Activated naive CD8-positive, alpha-beta T cell treated with anti-CD3 and anti-CD28 coated beads, Interleukin-2, amount 10 ng/mL, durations not matched to agents 7 days and 5 days (primary cell): ENCODE measurements around the gene IL27RA. TPM values are rescaled to one million over a fixed set of nuclear protein-coding genes. Genes with fewer than 3 reads are reported as not detected.
"Not testable (repeated sequence)": the region's sequence is repeated elsewhere in the genome, so short reads cannot be mapped to it uniquely, and the experiment has no call there.

Source experiments
- ATAC-seq: fragments of 150-1000 bp; cut with Tn5 transposase; one replicate; pipeline ENCODE4 v1.10.0; 2021; ENCODE audit warnings: low read depth, moderate library complexity
- POLR2A ChIA-PET: fragments of 350-600 bp; sonication (Branson Sonifier 250); formaldehyde crosslinking; loops from one replicate; lab custom pipeline; 2021; ENCODE audit warnings: antibody characterized with exemption; lab: Charles Lee
- DNase-seq: peaks from one replicate; pipeline ENCODE4 v3.0.0; 2021
- H3K27ac Mint-ChIP-seq: one replicate; pipeline ENCODE4 v1.8.0; 2022; ENCODE audit warnings: mild to moderate bottlenecking, mixed read lengths
- H3K27me3 Mint-ChIP-seq: one replicate; pipeline ENCODE4 v1.8.0; 2022; ENCODE audit warnings: mild to moderate bottlenecking, moderate library complexity, mixed read lengths
- H3K36me3 Mint-ChIP-seq: one replicate; pipeline ENCODE4 v1.8.0; 2021; ENCODE audit warnings: mild to moderate bottlenecking, mixed read lengths
- H3K4me1 Mint-ChIP-seq: one replicate; pipeline ENCODE4 v1.8.0; 2021; ENCODE audit warnings: mixed read lengths
- H3K4me3 Mint-ChIP-seq: one replicate; pipeline ENCODE4 v1.8.0; 2022; ENCODE audit warnings: mild to moderate bottlenecking, moderate library complexity, mixed read lengths
- H3K9me3 Mint-ChIP-seq: one replicate; pipeline ENCODE4 v1.8.0; 2021; ENCODE audit warnings: mixed read lengths
- total RNA-seq, 2 experiments: library from RNA; stranded (reverse); gene quantifications; one replicate each; pipeline ENCODE4 v1.2.3, GENCODE V29; 2021

The IL27RA gene
- total RNA-seq, 2 experiments from 2014 or later = 41.6 to 43.8 TPM

- Mint-ChIP-seq H3K27me3 (no peaks in the 10 kb centered on the region), H3K36me3 (peaks cover 16% of the 10 kb centered on the region), H3K4me1 (peaks cover 43% of the 10 kb centered on the region), H3K27ac (peak overlapping the region; percentile 93), H3K4me3 (peak overlapping the region; percentile 75), H3K9me3 (peaks cover 6% of the 10 kb centered on the region)
- ATAC-seq (no peak), DNase-seq (peak; percentile 49)
- POLR2A ChIA-PET = interaction anchor here (0.6 to 12.3 kb wide), 5 partner anchors 20 to 367 kb away, joined by 3 to 262 read pairs (median 17); partner anchors contain the start of genes DCAF15 and IL27RA
These were observed 28.1 kb upstream of the IL27RA start for GRCh38 chr19:14003251-14004055.

GRCh38 chr19:14004619-14005348 is 26.8 kb upstream of the IL27RA start:
- POLR2A ChIA-PET = interaction anchor here (0.6 to 12.3 kb wide), 7 partner anchors 11 to 99 kb away, joined by 3 to 262 read pairs (median 6); partner anchors contain the start of genes DCAF15 and IL27RA
- peaks cover 43% of the 10 kb centered on the region for H3K4me1 Mint-ChIP-seq
- DNase-seq (no peak), ATAC-seq (no peak)
- H3K27ac Mint-ChIP-seq = peak overlapping the region; percentile 85
- peak overlapping the region; percentile 81 for H3K4me3 Mint-ChIP-seq
- H3K27me3 Mint-ChIP-seq = no peaks in the 10 kb centered on the region
- H3K36me3 Mint-ChIP-seq = peaks cover 8% of the 10 kb centered on the region
- no peaks in the 10 kb centered on the region for H3K9me3 Mint-ChIP-seq

- no peaks in the 10 kb centered on the region for H3K9me3 Mint-ChIP-seq
- peak; percentile 91 for DNase-seq
- H3K4me1 Mint-ChIP-seq = peaks cover 38% of the 10 kb centered on the region
- peak overlapping the region; percentile 85 for H3K27ac Mint-ChIP-seq
- peak; percentile 39 for ATAC-seq
- POLR2A ChIA-PET = interaction anchor here (0.6 to 12.3 kb wide), 18 partner anchors 10 to 853 kb away, joined by 3 to 262 read pairs (median 5); partner anchors contain the start of genes ASF1B, DCAF15 and IL27RA
- peaks cover 3% of the 10 kb centered on the region for H3K36me3 Mint-ChIP-seq
- H3K4me3 Mint-ChIP-seq = peak overlapping the region; percentile 81
- H3K27me3 Mint-ChIP-seq = no peaks in the 10 kb centered on the region
These were observed 26.0 kb upstream of the IL27RA start for GRCh38 chr19:14005349-14006084.

- Mint-ChIP-seq H3K9me3 (no peaks in the 10 kb centered on the region), H3K27me3 (no peaks in the 10 kb centered on the region), H3K4me3 (peak within 1 kb of the TSS; percentile 94), H3K36me3 (no peaks in the 10 kb centered on the region), H3K4me1 (peaks cover 33% of the 10 kb centered on the region), H3K27ac (peak within 1 kb of the TSS; percentile 96)
- peak; percentile 100 for DNase-seq
- POLR2A ChIA-PET = interaction anchor here (0.7 to 12.3 kb wide), 18 partner anchors 9 to 854 kb away, joined by 3 to 262 read pairs (median 5); partner anchors contain the start of genes ASF1B, DCAF15, IL27RA and PODNL1
- ATAC-seq = peak; percentile 83
These were observed 25.3 kb upstream of the IL27RA start, which contains the start of gene RFX1 for GRCh38 chr19:14006085-14006765. Gene RFX1 (minus strand): TSS chr19:14006320. CDS start chr19:13993843, 12,477 bp downstream.

GRCh38 chr19:14006766-14007562 is 24.6 kb upstream of the IL27RA start:
- peaks cover 28% of the 10 kb centered on the region for H3K4me1 Mint-ChIP-seq
- no peaks in the 10 kb centered on the region for H3K9me3 Mint-ChIP-seq
- no peaks in the 10 kb centered on the region for H3K36me3 Mint-ChIP-seq
- peak overlapping the region; percentile 96 for H3K27ac Mint-ChIP-seq
- no peaks in the 10 kb centered on the region for H3K27me3 Mint-ChIP-seq
- peak overlapping the region; percentile 94 for H3K4me3 Mint-ChIP-seq
- ATAC-seq = peak; percentile 18
- POLR2A ChIA-PET = interaction anchor here (0.6 to 12.3 kb wide), 17 partner anchors 8 to 1125 kb away, joined by 3 to 262 read pairs (median 5); partner anchors contain the start of genes ASF1B, DCAF15, IL27RA and PODNL1
- DNase-seq = peak; percentile 89

GRCh38 chr19:14012378-14012915 is 19.1 kb upstream of the IL27RA start:
- H3K27me3 Mint-ChIP-seq = no peaks in the 10 kb centered on the region
- no peak overlapping the region for H3K4me3 Mint-ChIP-seq
- POLR2A ChIA-PET = no interaction called here
- DNase-seq = no peak
- H3K4me1 Mint-ChIP-seq = no peaks in the 10 kb centered on the region
- no peak for ATAC-seq
- H3K9me3 Mint-ChIP-seq = no peaks in the 10 kb centered on the region
- H3K36me3 Mint-ChIP-seq = no peaks in the 10 kb centered on the region
- H3K27ac Mint-ChIP-seq = no peak overlapping the region

GRCh38 chr19:14015524-14016035 is 16.0 kb upstream of the IL27RA start:
- H3K27me3 Mint-ChIP-seq = no peaks in the 10 kb centered on the region
- H3K9me3 Mint-ChIP-seq = no peaks in the 10 kb centered on the region
- no peaks in the 10 kb centered on the region for H3K36me3 Mint-ChIP-seq
- POLR2A ChIA-PET = interaction anchor here (0.6 to 1.4 kb wide), 2 partner anchors 9 to 114 kb away, joined by 4 to 5 read pairs; partner anchors contain the start of gene RFX1
- ATAC-seq (no peak), DNase-seq (no peak)
- H3K27ac Mint-ChIP-seq = no peak overlapping the region
- peaks cover 1% of the 10 kb centered on the region for H3K4me1 Mint-ChIP-seq
- no peak overlapping the region for H3K4me3 Mint-ChIP-seq

- Mint-ChIP-seq H3K27me3 (no peaks in the 10 kb centered on the region), H3K36me3 (no peaks in the 10 kb centered on the region), H3K4me3 (no peak overlapping the region), H3K27ac (no peak overlapping the region), H3K4me1 (peaks cover 6% of the 10 kb centered on the region), H3K9me3 (no peaks in the 10 kb centered on the region)
- POLR2A ChIA-PET = interaction anchor here (0.6 to 1.7 kb wide), 4 partner anchors 12 to 271 kb away, joined by 3 to 10 read pairs (median 6); partner anchors contain the start of genes DCAF15 and IL27RA
- ATAC-seq = no peak
- no peak for DNase-seq
These were observed 12.5 kb upstream of the IL27RA start for GRCh38 chr19:14019100-14019499.

GRCh38 chr19:14019739-14020138 is 11.8 kb upstream of the IL27RA start:
- H3K4me1 Mint-ChIP-seq, ATAC-seq, DNase-seq, H3K27me3 Mint-ChIP-seq, H3K4me3 Mint-ChIP-seq, H3K9me3 Mint-ChIP-seq, H3K27ac Mint-ChIP-seq, H3K36me3 Mint-ChIP-seq: not testable (repeated sequence)
- POLR2A ChIA-PET = interaction anchor here (1.2 to 1.7 kb wide), 2 partner anchors 12 to 67 kb away, joined by 6 to 10 read pairs; partner anchors contain the start of genes DCAF15 and IL27RA

GRCh38 chr19:14021474-14021873 is 10.1 kb upstream of the IL27RA start:
- no peak overlapping the region for H3K4me3 Mint-ChIP-seq
- H3K27ac Mint-ChIP-seq = no peak overlapping the region
- POLR2A ChIA-PET = interaction anchor here (1.0 to 1.9 kb wide), 3 partner anchors 10 to 61 kb away, joined by 7 to 21 read pairs (median 14); partner anchors contain the start of genes IL27RA and RFX1
- DNase-seq (no peak), ATAC-seq (no peak)
- peaks cover 6% of the 10 kb centered on the region for H3K4me1 Mint-ChIP-seq
- no peaks in the 10 kb centered on the region for H3K36me3 Mint-ChIP-seq
- no peaks in the 10 kb centered on the region for H3K27me3 Mint-ChIP-seq
- no peaks in the 10 kb centered on the region for H3K9me3 Mint-ChIP-seq

GRCh38 chr19:14022469-14022868 is 9.1 kb upstream of the IL27RA start:
- Mint-ChIP-seq H3K27me3 (peaks cover 3% of the 10 kb centered on the region), H3K4me3 (no peak overlapping the region), H3K36me3 (no peaks in the 10 kb centered on the region), H3K27ac (no peak overlapping the region), H3K4me1 (peaks cover 6% of the 10 kb centered on the region), H3K9me3 (no peaks in the 10 kb centered on the region)
- POLR2A ChIA-PET = interaction anchor here (1.7 to 1.9 kb wide), 2 partner anchors 9 to 16 kb away, joined by 14 to 21 read pairs; partner anchors contain the start of genes IL27RA and RFX1
- ATAC-seq = no peak
- no peak for DNase-seq
